Hepatic stellate cell (primary cell): ENCODE results near the gene NECTIN3.

Source experiments
- DNase-seq: peaks from one replicate; pipeline ENCODE4 v3.0.0; 2011; ENCODE audit warnings: low spot score

NECTIN3 gene

GRCh38 chr3:111200027-111200426 lies 128.4 kb downstream of the NECTIN3 start:
- DNase-seq, result no peak

- peak; percentile 4 for DNase-seq
Observed at GRCh38 chr3:111210003-111210711, 138.5 kb downstream of the NECTIN3 start.

GRCh38 chr3:111210866-111211564 lies 139.4 kb downstream of the NECTIN3 start:
- no peak for DNase-seq

- no peak for DNase-seq
Observed at GRCh38 chr3:111212511-111212910, 140.9 kb downstream of the NECTIN3 start.

GRCh38 chr3:111215481-111215880 lies 143.9 kb downstream of the NECTIN3 start:
- peak; percentile 37 for DNase-seq

GRCh38 chr3:111218615-111219014 lies 147.0 kb downstream of the NECTIN3 start:
- DNase-seq, result no peak

- peak; percentile 9 for DNase-seq
Observed at GRCh38 chr3:111227216-111227615, 155.6 kb downstream of the NECTIN3 start.

GRCh38 chr3:111229301-111229700 lies 157.7 kb downstream of the NECTIN3 start:
- DNase-seq, result no peak

- no peak for DNase-seq
Observed at GRCh38 chr3:111236836-111237713, 165.5 kb downstream of the NECTIN3 start.

GRCh38 chr3:111237946-111238345 lies 166.3 kb downstream of the NECTIN3 start:
- DNase-seq, result no peak

GRCh38 chr3:111238885-111239284 lies 167.3 kb downstream of the NECTIN3 start:
- DNase-seq, result no peak

GRCh38 chr3:111241960-111242359 lies 170.3 kb downstream of the NECTIN3 start:
- no peak for DNase-seq
